Measurements from ENCODE around the gene SLC25A17.
"Not testable (repeated sequence)": the region's sequence is repeated elsewhere in the genome, so short reads cannot be mapped to it uniquely, and the experiment has no call there.

SLC25A17 gene

DNA sequence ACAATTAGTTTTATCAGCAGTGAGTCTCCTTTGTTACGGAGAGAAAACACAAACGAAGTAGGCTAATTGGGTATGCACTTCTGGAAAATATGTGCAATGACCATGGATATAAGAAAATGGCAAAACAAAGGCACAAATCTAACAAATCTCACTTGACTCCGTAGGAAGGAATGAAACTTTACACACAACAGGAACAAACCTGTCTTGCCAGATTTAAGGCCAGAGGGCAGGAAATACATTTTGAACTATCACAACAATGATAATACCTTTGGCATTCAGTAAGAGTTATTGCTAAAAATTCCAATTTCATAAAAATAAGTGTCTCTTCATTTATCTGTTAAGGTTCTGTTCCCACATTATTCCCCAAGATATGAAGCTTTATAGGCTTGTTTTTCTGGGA lies 36.6 kb downstream of the SLC25A17 start:
- H3K4me3 ChIP-seq (ENCODE audit: low read depth, low read length): no peak overlapping the region
- no peak overlapping the region for H3K9ac ChIP-seq
- H3K79me2 ChIP-seq: no peaks in the 10 kb centered on the region
- H3K36me3 ChIP-seq (ENCODE audit: control insufficient read depth, insufficient read depth, low read length): no peaks in the 10 kb centered on the region
- TF ChIP-seq, protein P1, sequence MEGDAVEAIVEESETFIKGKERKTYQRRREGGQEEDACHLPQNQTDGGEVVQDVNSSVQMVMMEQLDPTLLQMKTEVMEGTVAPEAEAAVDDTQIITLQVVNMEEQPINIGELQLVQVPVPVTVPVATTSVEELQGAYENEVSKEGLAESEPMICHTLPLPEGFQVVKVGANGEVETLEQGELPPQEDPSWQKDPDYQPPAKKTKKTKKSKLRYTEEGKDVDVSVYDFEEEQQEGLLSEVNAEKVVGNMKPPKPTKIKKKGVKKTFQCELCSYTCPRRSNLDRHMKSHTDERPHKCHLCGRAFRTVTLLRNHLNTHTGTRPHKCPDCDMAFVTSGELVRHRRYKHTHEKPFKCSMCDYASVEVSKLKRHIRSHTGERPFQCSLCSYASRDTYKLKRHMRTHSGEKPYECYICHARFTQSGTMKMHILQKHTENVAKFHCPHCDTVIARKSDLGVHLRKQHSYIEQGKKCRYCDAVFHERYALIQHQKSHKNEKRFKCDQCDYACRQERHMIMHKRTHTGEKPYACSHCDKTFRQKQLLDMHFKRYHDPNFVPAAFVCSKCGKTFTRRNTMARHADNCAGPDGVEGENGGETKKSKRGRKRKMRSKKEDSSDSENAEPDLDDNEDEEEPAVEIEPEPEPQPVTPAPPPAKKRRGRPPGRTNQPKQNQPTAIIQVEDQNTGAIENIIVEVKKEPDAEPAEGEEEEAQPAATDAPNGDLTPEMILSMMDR (IDR thresholded peaks at IDR 0.05): no peak
- H3K4me2 ChIP-seq (ENCODE audit: low read length): no peak overlapping the region
- H3K27ac ChIP-seq: no peak overlapping the region
- H3K27me3 ChIP-seq (ENCODE audit: control insufficient read depth, insufficient read depth, low read length): no peaks in the 10 kb centered on the region
- no peak overlapping the region for H2AFZ ChIP-seq
- H3K9me3 ChIP-seq (ENCODE audit: control insufficient read depth, low read length): no peaks in the 10 kb centered on the region
- no peaks in the 10 kb centered on the region for H3K4me1 ChIP-seq

DNA sequence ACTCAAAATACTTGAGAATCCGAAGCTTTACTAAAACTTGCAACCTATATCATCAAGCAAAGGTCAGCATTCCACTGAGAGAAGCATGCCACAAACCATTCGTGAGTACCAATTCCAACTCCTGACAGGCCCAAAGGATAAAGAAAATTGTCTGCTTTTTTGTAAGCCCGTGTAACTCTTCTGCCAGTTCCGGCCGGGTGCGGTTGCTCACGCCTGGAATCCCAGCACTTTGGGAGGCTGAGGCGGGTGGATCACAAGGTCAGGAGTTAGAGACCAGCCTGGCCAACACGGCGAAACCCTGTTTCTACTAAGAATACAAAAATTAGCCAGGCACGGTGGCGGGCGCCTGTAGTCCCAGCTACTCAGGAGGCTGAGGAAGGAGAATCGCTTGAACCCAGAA lies 37.4 kb downstream of the SLC25A17 start:
- not testable (repeated sequence) for H2AFZ ChIP-seq; H3K36me3 ChIP-seq (ENCODE audit: control insufficient read depth, insufficient read depth, low read length); H3K9me3 ChIP-seq (ENCODE audit: control insufficient read depth, low read length); H3K4me1 ChIP-seq; H3K4me3 ChIP-seq (ENCODE audit: low read depth, low read length); H3K4me2 ChIP-seq (ENCODE audit: low read length); H3K27me3 ChIP-seq (ENCODE audit: control insufficient read depth, insufficient read depth, low read length); H3K79me2 ChIP-seq; H3K27ac ChIP-seq; H3K9ac ChIP-seq

DNA sequence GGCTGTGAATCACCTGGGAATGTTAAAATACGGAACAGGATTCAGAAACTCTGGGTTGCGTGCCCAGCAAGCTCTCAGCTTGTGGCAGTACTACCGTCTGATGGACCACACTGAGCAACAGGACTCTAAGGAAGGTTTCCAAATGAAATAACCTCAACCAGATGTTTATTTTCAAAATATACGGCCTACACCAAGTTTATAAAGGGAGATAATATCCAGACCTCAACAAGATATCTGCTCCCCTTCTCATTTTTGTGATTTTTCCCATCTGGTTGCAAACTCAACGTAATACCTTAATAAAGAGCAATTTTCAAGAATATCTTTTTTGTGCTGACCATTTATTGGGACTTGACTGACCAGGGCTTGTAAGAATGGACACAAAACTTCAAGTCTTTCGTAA lies 49.4 kb downstream of the SLC25A17 start:
- Histone ChIP-seq H3K9me3 (ENCODE audit: control insufficient read depth, low read length) (no peaks in the 10 kb centered on the region), H3K4me2 (ENCODE audit: low read length) (no peak overlapping the region), H3K4me1 (no peaks in the 10 kb centered on the region), H3K79me2 (no peaks in the 10 kb centered on the region), H3K27me3 (ENCODE audit: control insufficient read depth, insufficient read depth, low read length) (no peaks in the 10 kb centered on the region), H3K27ac (no peak overlapping the region), H3K4me3 (ENCODE audit: low read depth, low read length) (no peak overlapping the region), H3K9ac (no peak overlapping the region), H3K36me3 (ENCODE audit: control insufficient read depth, insufficient read depth, low read length) (no peaks in the 10 kb centered on the region), H2AFZ (no peak overlapping the region)
- TF ChIP-seq, protein P1 (IDR thresholded peaks at IDR 0.05): no peak

DNA sequence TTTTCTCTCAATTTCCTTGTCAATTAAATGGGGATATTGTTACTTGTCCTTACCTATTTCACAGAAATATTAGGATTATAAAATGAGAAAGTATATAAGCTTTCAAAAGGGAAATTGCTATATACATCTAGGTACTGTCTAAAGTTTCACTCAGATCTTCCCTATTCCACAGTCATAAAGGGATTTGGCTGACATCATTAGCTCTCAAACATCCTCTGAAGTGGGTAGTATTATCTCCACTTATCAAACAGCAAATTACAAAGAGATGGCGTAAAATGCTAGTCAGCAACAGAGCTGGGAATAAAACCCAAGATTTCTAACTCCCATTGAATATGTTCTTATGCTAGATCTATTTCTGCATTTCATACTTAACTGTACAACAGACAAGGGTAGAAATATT lies 50.9 kb downstream of the SLC25A17 start:
- no peaks in the 10 kb centered on the region for H3K9me3 ChIP-seq (ENCODE audit: control insufficient read depth, low read length)
- no peak overlapping the region for H3K27ac ChIP-seq
- TF ChIP-seq, protein P1 (IDR thresholded peaks at IDR 0.05): no peak
- H3K79me2 ChIP-seq: no peaks in the 10 kb centered on the region
- no peak overlapping the region for H3K4me3 ChIP-seq (ENCODE audit: low read depth, low read length)
- H3K27me3 ChIP-seq (ENCODE audit: control insufficient read depth, insufficient read depth, low read length): no peaks in the 10 kb centered on the region
- H3K9ac ChIP-seq: no peak overlapping the region
- no peak overlapping the region for H3K4me2 ChIP-seq (ENCODE audit: low read length)
- H3K4me1 ChIP-seq: no peaks in the 10 kb centered on the region
- no peak overlapping the region for H2AFZ ChIP-seq
- H3K36me3 ChIP-seq (ENCODE audit: control insufficient read depth, insufficient read depth, low read length): no peaks in the 10 kb centered on the region

DNA sequence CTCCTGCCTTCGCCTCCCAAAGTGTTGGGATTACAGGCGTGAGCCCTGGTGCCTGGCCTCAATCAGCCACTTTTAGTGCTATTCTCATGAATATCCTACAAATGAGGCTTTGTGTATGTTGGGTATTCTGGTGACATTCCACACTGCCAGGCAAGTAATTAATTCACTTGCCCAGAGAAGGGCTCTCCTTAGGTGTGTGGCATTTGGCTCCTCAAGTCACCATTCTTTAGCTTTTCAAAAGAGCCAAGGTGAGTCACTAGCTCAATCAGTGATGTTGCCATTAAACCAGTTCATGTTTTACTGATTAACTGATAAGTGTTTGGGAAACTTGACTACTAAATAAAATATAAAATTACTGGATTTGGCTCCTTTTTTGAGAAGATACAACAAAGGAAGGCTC lies 52.2 kb downstream of the SLC25A17 start:
- TF ChIP-seq, protein P1 (IDR thresholded peaks at IDR 0.05): no peak
- Histone ChIP-seq H3K27me3 (ENCODE audit: control insufficient read depth, insufficient read depth, low read length) (no peaks in the 10 kb centered on the region), H2AFZ (no peak overlapping the region), H3K9ac (no peak overlapping the region), H3K4me1 (no peaks in the 10 kb centered on the region), H3K79me2 (no peaks in the 10 kb centered on the region), H3K36me3 (ENCODE audit: control insufficient read depth, insufficient read depth, low read length) (no peaks in the 10 kb centered on the region), H3K4me2 (ENCODE audit: low read length) (no peak overlapping the region), H3K4me3 (ENCODE audit: low read depth, low read length) (no peak overlapping the region), H3K27ac (no peak overlapping the region), H3K9me3 (ENCODE audit: control insufficient read depth, low read length) (no peaks in the 10 kb centered on the region)
